RWPE2 (cell line): ENCODE measurements around the gene TSPAN4.
A peak's percentile ranks its signal among the peaks of the same experiment; 100 is the strongest.

Experiments used
- ATAC-seq: fragments of 200-7000 bp; cut with Tn5 transposase; 3 replicates; pipeline ENCODE4 v1.9.1; 2021; ENCODE audit warnings: low read depth
- DNase-seq: peaks from one replicate; pipeline ENCODE4 v3.0.0-alpha.2; 2020; ENCODE audit warnings: low spot score
- H3K27ac ChIP-seq: fragments of 450-650 bp; 2 replicates; pipeline ENCODE4 v1.5.1; 2017; ENCODE audit warnings: mild to moderate bottlenecking; ENCODE audit not compliant: poor library complexity, severe bottlenecking
- H3K27me3 ChIP-seq: fragments of 250-450 bp; sonication (Bioruptor Pico); 2 replicates; pipeline ENCODE4 v1.5.1; 2021; ENCODE audit warnings: mild to moderate bottlenecking, moderate library complexity; ENCODE audit not compliant: insufficient read depth, poor library complexity, severe bottlenecking
- H3K36me3 ChIP-seq: fragments of 250-450 bp; sonication (Bioruptor Pico); 2 replicates; pipeline ENCODE4 v1.5.1; 2020; ENCODE audit warnings: low read depth, mild to moderate bottlenecking, moderate library complexity
- H3K4me1 ChIP-seq: fragments of 250-450 bp; sonication (Bioruptor Pico); 2 replicates; pipeline ENCODE4 v1.5.1; 2021; ENCODE audit warnings: mild to moderate bottlenecking, moderate library complexity; ENCODE audit not compliant: insufficient read depth, poor library complexity, severe bottlenecking
- H3K4me3 ChIP-seq: fragments of 250-450 bp; sonication (Bioruptor Pico); 2 replicates; pipeline ENCODE4 v1.5.1; 2021; ENCODE audit warnings: mild to moderate bottlenecking, moderate library complexity; ENCODE audit not compliant: severe bottlenecking
- H3K9me3 ChIP-seq: fragments of 250-450 bp; sonication (Bioruptor Pico); 2 replicates; pipeline ENCODE4 v1.5.1; 2021; ENCODE audit warnings: mild to moderate bottlenecking, moderate library complexity; ENCODE audit not compliant: severe bottlenecking
- TF ChIP-seq, protein P1 (sequence below): fragments of 450-650 bp; IDR thresholded peaks from one replicate; pipeline ENCODE4 v1.5.1; 2017; ENCODE audit warnings: mild to moderate bottlenecking, moderate library complexity; ENCODE audit not compliant: poor library complexity, severe bottlenecking

The TSPAN4 gene

GRCh38 chr11:870127-870413, 27.4 kb downstream of the TSPAN4 start:
- Histone ChIP-seq H3K4me1 (no peaks in the 10 kb centered on the region), H3K9me3 (no peaks in the 10 kb centered on the region), H3K27me3 (no peaks in the 10 kb centered on the region), H3K36me3 (peaks cover 13% of the 10 kb centered on the region), H3K4me3 (no peak overlapping the region), H3K27ac (no peak overlapping the region)
- TF ChIP-seq, protein P1, sequence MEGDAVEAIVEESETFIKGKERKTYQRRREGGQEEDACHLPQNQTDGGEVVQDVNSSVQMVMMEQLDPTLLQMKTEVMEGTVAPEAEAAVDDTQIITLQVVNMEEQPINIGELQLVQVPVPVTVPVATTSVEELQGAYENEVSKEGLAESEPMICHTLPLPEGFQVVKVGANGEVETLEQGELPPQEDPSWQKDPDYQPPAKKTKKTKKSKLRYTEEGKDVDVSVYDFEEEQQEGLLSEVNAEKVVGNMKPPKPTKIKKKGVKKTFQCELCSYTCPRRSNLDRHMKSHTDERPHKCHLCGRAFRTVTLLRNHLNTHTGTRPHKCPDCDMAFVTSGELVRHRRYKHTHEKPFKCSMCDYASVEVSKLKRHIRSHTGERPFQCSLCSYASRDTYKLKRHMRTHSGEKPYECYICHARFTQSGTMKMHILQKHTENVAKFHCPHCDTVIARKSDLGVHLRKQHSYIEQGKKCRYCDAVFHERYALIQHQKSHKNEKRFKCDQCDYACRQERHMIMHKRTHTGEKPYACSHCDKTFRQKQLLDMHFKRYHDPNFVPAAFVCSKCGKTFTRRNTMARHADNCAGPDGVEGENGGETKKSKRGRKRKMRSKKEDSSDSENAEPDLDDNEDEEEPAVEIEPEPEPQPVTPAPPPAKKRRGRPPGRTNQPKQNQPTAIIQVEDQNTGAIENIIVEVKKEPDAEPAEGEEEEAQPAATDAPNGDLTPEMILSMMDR = no peak
- ATAC-seq (peak; percentile 22; the same call in 1 of the 3 replicates), DNase-seq (no peak)

DNA sequence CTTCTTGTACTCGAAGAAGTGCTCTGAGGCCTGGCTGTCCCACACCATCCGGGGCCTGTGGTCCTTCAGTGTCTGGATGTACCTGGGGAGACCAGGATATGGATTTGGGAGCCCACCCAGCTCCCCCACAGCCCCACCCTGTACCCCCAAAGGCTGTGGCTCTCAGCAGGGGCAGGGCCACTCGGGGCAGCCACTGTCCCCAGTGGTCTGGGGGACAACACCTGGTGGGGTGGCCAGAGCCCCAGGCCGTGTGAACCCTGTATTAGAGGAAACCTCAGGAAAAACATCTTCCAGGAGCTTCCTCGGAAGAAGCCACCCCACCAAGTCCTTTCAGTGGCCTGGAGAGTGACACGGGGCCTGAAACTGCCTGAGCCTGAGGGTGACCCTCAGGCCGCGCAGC, 27.8 kb downstream of the TSPAN4 start:
- ATAC-seq (no peak), DNase-seq (no peak)
- Histone ChIP-seq H3K27ac (no peak overlapping the region), H3K4me1 (no peaks in the 10 kb centered on the region), H3K9me3 (no peaks in the 10 kb centered on the region), H3K4me3 (no peak overlapping the region), H3K27me3 (no peaks in the 10 kb centered on the region), H3K36me3 (peaks cover 9% of the 10 kb centered on the region)
- TF ChIP-seq, protein P1 = no peak

- ATAC-seq (no peak), DNase-seq (no peak)
- no peaks in the 10 kb centered on the region for H3K4me1 ChIP-seq
- no peak overlapping the region for H3K4me3 ChIP-seq
- no peaks in the 10 kb centered on the region for H3K27me3 ChIP-seq
- TF ChIP-seq, protein P1 = no peak
- 0 out of 2 replicates have a peak, but pooled peaks cover 4% of the 10 kb centered on the region for H3K36me3 ChIP-seq
- H3K27ac ChIP-seq = no peak overlapping the region
- H3K9me3 ChIP-seq = no peaks in the 10 kb centered on the region
These were observed 28.8 kb downstream of the TSPAN4 start for GRCh38 chr11:871472-871871.

DNA sequence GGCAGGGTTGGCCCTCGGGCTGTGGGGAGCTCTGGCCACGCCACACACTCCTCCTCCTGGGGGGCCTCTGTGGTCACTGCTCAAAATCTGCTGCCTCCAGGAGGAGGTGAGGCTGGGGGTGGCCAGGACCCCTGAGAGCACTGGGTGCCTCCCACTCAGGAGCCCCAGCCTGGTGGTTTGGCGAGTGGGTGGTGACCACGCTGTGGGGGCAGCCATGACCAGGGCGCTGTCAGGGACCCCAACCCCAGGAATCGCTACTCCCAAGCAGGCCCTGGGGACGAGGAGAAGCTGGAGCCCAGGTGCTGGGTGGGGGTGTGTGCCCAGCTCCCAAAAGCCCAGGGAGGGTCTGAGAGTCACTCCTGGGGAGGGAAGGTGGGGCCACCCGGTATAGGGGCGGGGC, 30.1 kb downstream of the TSPAN4 start:
- ATAC-seq = no peak

DNA sequence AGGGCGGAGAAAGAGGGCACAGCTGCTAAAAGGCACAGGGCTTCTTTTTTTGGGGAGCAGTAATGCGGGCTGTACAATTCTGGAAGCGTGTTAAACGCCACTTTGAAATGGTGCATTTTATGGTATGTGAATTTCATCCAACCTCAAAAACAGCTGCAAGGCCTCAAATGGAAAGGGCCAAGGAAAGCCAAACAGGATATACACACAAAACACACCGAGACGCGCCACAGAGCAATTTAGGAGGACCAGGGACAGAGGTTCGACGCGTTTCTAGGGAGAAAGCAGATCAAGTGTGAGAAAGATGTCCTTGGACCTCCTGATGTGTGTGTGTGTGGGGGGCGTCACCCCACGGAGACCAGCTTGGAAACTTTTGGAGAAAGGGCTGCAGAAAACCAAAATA, 31.1 kb downstream of the TSPAN4 start:
- peaks cover 5% of the 10 kb centered on the region for H3K36me3 ChIP-seq
- no peaks in the 10 kb centered on the region for H3K9me3 ChIP-seq
- H3K27ac ChIP-seq = no peak overlapping the region
- no peaks in the 10 kb centered on the region for H3K4me1 ChIP-seq
- TF ChIP-seq, protein P1 = no peak
- no peak overlapping the region for H3K4me3 ChIP-seq
- DNase-seq (no peak), ATAC-seq (no peak)
- no peaks in the 10 kb centered on the region for H3K27me3 ChIP-seq

More for the DNA sequence above, 30.1 kb downstream of the TSPAN4 start:
- Histone ChIP-seq H3K27ac (no peak overlapping the region), H3K36me3 (no peaks in the 10 kb centered on the region), H3K9me3 (no peaks in the 10 kb centered on the region), H3K4me1 (no peaks in the 10 kb centered on the region), H3K27me3 (no peaks in the 10 kb centered on the region), H3K4me3 (no peak overlapping the region)
- TF ChIP-seq, protein P1 = no peak
- no peak for DNase-seq
